Activated CD4-positive, alpha-beta T cell treated with anti-CD3 and anti-CD28 coated beads, Interleukin-2, amount 10 ng/mL, durations not matched to agents 24 days and 14 days (primary cell): Measurements from ENCODE around the gene C16orf96. TPM values are rescaled to one million over a fixed set of nuclear protein-coding genes. Genes with fewer than 3 reads are reported as not detected.

Source experiments
- DNase-seq: peaks from one replicate; pipeline ENCODE4 v3.0.0; 2022
- H3K27ac Mint-ChIP-seq: one replicate; pipeline ENCODE4 v1.8.0; 2022; ENCODE audit warnings: mild to moderate bottlenecking, mixed read lengths
- H3K27me3 Mint-ChIP-seq: one replicate; pipeline ENCODE4 v1.8.0; 2022; ENCODE audit warnings: mixed read lengths
- H3K36me3 Mint-ChIP-seq: one replicate; pipeline ENCODE4 v1.8.0; 2022; ENCODE audit warnings: low read depth, mild to moderate bottlenecking, mixed read lengths
- H3K4me1 Mint-ChIP-seq: one replicate; pipeline ENCODE4 v1.8.0; 2021; ENCODE audit warnings: mixed read lengths
- H3K4me3 Mint-ChIP-seq: one replicate; pipeline ENCODE4 v1.8.0; 2022; ENCODE audit warnings: mild to moderate bottlenecking, moderate library complexity, mixed read lengths
- H3K9me3 Mint-ChIP-seq: one replicate; pipeline ENCODE4 v1.8.0; 2021; ENCODE audit warnings: mixed read lengths
- intact Hi-C: fragments of 100-400 bp; cut with micrococcal nuclease; formaldehyde crosslinking; loops from one replicate; pipeline ENCODE4 v1.15.1; 2023
- total RNA-seq: library from RNA; stranded (reverse); gene quantifications from 2 replicates; pipeline ENCODE4 v1.2.3, GENCODE V29; 2022

C16orf96 gene
- total RNA-seq, 1 donor from 2014 or later, result not detected

DNA sequence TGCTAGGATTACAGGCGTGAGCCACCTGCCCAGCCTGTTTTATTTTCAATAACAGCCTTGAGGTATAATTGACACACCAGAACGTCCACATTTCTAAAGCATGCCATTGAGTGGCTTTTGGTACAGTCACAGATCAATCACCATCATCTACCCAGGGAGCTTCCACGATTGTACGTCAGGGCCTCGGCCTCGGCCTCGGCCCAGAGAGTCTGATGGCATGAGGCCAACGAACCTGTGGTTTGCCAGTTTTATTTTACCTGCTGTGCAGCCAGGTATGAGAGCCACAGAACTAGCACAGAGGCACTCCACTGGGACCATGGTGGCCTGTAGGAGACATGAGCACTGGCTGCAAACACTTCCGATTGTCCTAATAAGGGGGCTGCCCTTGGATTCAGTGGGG is 50.2 kb downstream of the C16orf96 start:
- no peak for DNase-seq
- intact Hi-C loops, result no loop called here
- Mint-ChIP-seq H3K27ac (no peak overlapping the region), H3K4me1 (no peaks in the 10 kb centered on the region), H3K9me3 (no peaks in the 10 kb centered on the region), H3K27me3 (peaks cover 2% of the 10 kb centered on the region), H3K36me3 (no peaks in the 10 kb centered on the region), H3K4me3 (no peak overlapping the region)

DNA sequence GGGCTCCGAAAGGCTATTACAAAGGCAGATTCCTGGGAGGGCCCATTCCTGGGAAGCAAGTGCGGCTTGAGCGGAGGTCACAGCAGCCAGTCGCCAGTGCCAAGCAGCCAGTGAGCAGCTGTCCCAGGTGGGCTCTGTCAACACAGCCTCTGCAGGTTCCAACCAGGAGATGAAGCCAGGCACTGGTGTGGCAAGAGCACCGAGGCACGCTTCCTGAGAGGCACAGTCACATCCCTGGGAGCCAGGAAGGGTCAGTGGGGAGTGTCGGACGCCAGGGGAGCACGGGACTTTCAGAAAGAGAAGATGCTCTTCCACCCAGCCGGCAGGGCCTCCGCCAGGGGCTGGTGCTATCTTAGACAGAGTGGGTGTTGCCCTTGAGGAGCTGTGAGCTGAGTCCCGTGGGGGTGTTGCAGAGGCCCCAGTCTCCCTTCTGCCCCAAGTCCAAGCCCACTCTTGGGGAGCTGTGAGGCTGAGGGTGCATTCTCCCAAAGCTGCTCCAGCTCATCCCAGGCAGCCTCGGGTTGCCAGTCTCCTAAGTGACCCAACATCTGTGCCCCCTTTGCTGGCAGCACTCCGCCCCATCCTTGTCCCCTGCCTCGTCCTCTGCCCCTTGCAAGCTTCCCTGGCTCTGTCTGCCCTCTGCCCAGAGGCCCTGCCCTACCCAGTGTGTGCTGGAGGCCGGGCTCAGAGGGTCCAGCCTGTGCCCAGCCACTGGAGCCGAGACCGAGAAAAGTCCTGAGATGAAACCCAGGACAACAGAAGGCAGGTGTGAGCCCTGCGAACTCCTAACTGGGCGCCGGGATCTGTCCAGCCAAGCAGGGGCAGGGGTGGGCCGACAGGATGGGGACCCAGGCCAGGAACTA is 51.9 kb downstream of the C16orf96 start:
- Mint-ChIP-seq H3K27me3 (no peaks in the 10 kb centered on the region), H3K4me3 (no peak overlapping the region), H3K27ac (no peak overlapping the region), H3K36me3 (no peaks in the 10 kb centered on the region), H3K9me3 (no peaks in the 10 kb centered on the region), H3K4me1 (no peaks in the 10 kb centered on the region)
- no peak for DNase-seq
- intact Hi-C loops, result no loop called here

DNA sequence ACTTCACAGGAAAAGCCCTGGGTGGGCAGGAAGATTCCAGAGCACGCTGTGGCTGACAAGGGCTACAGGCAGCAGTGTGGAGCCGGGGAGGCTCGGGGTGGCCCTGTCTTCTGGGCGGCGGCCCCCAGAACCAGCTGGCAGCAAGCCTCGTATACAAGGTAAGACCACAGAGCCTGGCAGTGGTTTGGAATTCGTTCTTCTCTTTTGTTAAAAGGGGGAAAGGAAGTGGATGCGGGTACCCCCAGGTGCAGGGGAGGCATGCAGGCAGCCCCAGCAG is 52.5 kb downstream of the C16orf96 start:
- Mint-ChIP-seq H3K9me3 (no peaks in the 10 kb centered on the region), H3K4me1 (no peaks in the 10 kb centered on the region), H3K27me3 (no peaks in the 10 kb centered on the region), H3K27ac (no peak overlapping the region), H3K36me3 (no peaks in the 10 kb centered on the region), H3K4me3 (no peak overlapping the region)
- DNase-seq, result no peak
- intact Hi-C loops, result no loop called here

DNA sequence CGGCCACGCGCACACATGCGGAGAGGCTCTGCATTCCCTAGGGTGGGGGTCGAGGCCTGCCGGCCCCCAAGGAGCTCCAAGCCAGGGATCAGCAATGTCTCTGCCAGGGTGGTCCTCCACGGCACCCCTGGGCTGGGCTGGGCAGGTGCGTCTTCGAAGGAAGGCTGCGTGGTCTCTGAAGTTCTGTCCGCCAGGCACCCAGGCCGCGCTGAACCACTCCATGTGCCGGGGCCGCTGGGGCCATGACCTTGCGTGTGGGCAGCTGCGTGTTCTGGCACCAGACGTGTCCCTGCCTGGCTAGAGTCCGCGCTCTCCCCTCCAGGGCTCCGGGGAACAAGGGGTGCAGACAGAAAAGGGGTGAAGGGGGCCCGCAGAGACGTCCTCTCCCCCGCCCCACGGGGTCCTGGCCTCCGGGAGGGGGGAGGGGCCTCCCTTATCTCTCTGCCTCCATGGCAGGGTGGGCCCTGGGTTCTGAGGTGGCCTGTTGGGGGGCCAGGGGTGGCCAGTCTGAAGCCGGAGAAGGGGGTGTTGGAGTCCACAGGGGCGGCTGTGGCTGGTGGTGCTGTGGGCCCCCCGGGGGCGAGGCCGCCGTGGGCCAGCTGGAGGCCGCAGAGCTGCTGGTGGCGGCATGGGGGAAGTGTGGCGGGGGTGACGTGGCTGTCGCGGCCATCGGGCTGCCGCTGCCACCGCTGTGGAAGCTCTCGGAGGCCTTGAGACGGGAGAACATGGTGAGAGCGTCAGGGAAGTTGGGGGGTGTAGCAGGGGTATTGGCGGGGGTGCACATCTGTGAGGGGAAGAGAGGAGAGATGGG is 53.3 kb downstream of the C16orf96 start:
- DNase-seq, result no peak
- Mint-ChIP-seq H3K4me1 (no peaks in the 10 kb centered on the region), H3K27ac (no peak overlapping the region), H3K9me3 (no peaks in the 10 kb centered on the region), H3K4me3 (no peak overlapping the region), H3K27me3 (no peaks in the 10 kb centered on the region), H3K36me3 (no peaks in the 10 kb centered on the region)
- intact Hi-C loops, result loop anchor here (5.0 to 10.0 kb wide), 2 partner anchors 182 to 485 kb away; partner anchors contain the start of genes DNAJA3 and EEF2KMT

DNA sequence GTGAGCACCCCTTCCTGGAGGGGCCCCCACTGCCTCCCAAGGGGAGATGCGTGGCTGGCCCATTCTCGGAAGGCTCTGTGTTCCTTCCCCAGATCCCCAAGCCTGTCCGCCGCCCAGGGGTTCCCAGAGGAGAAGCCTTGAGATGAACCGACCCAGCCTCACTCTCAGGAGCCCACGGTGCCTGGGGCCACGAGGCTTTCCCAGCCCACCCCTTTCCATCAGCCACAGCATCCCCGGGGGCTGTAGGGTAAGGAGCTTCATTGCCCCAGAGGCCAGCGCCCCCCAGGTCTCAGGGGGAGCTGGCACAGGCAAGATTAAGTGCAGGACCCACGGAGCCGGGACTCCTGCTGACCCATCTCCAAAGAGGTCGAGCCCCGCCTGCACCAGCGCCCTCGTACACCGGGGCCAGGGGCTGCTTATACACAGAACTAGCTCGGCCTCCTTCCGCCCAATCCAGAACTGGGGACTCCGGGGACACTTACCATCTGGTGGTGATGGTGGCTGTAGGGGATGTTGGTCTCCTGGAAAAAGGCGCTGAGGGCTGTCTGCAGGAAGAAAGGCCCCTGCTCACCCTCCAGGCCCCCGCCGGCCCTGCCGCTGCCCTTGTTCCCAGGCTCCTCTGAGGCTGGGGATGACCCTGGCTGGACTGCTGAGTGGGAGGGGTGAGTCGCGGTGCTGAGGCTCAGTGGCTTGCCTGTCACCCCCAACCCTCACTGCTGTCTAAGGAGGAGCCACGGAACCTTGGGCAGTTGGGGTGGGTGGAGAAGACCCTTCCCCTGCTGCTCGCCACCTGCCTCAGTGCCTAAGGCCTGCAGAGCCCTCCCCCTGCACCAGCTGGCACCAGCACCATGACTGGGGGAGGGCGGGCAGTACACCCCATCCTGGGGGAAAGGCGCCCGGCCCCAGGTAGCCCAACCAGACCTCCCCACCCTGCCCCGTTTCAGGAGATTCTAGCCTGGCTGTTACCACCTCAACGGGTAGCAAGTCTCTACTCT is 54.2 kb downstream of the C16orf96 start:
- Mint-ChIP-seq H3K27ac (no peak overlapping the region), H3K27me3 (no peaks in the 10 kb centered on the region), H3K4me1 (no peaks in the 10 kb centered on the region), H3K36me3 (peaks cover 1% of the 10 kb centered on the region), H3K4me3 (no peak overlapping the region), H3K9me3 (no peaks in the 10 kb centered on the region)
- DNase-seq, result no peak
- intact Hi-C loops, result loop anchor here (5.0 to 10.0 kb wide), 2 partner anchors 183 to 484 kb away; partner anchors contain the start of genes DNAJA3 and EEF2KMT

DNA sequence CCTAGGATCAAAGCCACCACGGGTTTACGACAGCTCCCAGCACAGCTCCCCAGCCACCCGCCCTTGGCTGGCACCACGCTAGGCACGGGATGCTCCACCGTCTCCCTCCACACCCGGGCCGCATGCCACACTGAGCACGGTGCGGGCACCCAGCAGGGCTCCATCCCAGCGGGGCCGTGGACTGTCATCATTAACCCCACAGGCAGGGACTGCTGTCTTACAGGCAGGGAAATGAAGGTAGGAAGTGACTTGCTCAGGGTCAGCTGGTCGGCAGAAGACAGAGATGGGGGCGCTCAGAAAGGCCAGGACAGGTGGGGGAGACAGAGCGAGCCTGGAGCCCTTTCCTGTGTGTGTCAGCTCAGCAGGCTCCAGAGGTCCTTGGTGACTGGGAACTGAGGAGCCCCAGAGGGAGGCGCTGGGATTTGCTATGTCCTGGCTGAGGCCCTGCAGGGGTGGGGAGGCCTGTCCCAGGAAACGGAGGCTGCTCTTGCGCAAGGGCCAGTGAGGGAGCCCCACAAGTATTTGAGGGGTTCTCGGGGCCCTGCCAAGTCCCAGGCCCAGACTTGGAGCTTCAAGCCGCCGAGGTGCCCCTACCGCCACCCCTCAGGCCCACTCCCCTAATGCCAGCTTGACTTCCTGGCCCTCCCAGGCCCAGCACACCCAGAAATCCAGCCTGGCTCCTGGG is 55.3 kb downstream of the C16orf96 start:
- Mint-ChIP-seq H3K36me3 (peaks cover 3% of the 10 kb centered on the region), H3K4me1 (peaks cover 7% of the 10 kb centered on the region), H3K4me3 (no peak overlapping the region), H3K27me3 (no peaks in the 10 kb centered on the region), H3K9me3 (no peaks in the 10 kb centered on the region), H3K27ac (no peak overlapping the region)
- DNase-seq, result no peak
- intact Hi-C loops, result loop anchor here (5.0 to 10.0 kb wide), 2 partner anchors 184 to 483 kb away; partner anchors contain the start of genes DNAJA3 and EEF2KMT

DNA sequence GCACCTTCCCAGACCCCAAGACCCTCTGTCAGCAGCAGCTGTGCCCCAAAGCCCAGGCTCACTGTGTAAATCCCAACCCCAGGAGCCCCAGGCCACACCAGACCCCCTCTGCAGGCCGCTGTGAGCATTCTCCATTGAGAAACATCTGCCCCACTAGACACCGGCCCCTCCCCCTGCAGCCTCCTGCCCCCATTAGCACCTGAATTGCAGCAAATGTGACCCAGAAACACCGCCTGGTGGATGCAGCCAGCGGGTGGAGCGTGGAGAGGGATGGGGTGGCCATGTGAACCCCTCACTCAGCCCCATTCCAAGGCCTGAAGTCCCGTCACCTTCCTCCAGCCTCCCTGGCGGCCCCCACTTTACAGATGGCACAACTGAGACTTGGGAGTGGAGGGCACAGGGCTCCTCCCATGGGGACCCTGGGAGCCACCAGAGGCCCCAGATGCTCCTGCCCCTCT is 56.4 kb downstream of the C16orf96 start:
- Mint-ChIP-seq H3K36me3 (peaks cover 3% of the 10 kb centered on the region), H3K27me3 (no peaks in the 10 kb centered on the region), H3K4me1 (peaks cover 7% of the 10 kb centered on the region), H3K27ac (no peak overlapping the region), H3K9me3 (no peaks in the 10 kb centered on the region), H3K4me3 (no peak overlapping the region)
- intact Hi-C loops, result loop anchor here (5.0 to 10.0 kb wide), 2 partner anchors 185 to 482 kb away; partner anchors contain the start of genes DNAJA3 and EEF2KMT
- DNase-seq, result no peak

DNA sequence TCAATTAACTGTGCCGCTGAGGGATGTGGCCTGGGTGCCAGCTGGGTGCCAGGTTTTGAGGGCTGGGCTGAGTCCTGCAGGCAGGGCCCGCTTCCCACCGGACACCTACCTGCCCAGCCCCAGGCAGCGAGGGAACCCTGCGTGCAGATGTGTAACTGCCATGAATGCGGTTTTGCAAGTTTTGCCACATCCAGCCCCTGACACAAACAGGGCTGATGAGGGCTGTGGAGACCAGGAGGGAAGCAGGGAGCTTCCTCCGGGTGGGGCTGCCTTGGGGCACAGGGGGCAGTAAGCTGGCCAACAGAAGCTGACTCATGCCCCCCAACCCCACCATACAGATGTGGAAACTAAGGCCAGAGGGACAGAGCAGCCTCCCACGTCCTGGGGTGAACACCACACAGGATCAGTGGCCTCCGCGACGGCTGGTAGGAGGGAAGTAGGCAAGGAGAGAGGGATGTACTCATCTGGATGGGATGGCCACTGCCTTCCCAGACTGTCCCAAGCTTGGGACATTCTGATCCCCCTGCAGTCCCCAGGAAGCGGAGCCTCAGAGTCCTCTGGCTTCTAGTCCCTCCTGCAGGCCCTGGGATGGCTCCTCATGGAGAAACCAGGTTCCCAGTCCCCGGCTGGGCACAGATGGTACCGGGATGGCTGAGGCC is 57.0 kb downstream of the C16orf96 start:
- DNase-seq, result no peak
- Mint-ChIP-seq H3K36me3 (peaks cover 3% of the 10 kb centered on the region), H3K9me3 (no peaks in the 10 kb centered on the region), H3K27ac (no peak overlapping the region), H3K4me3 (peak overlapping the region; percentile 72), H3K27me3 (no peaks in the 10 kb centered on the region), H3K4me1 (peaks cover 10% of the 10 kb centered on the region)
- intact Hi-C loops, result loop anchor here (5.0 to 10.0 kb wide), 2 partner anchors 186 to 482 kb away; partner anchors contain the start of genes DNAJA3 and EEF2KMT

DNA sequence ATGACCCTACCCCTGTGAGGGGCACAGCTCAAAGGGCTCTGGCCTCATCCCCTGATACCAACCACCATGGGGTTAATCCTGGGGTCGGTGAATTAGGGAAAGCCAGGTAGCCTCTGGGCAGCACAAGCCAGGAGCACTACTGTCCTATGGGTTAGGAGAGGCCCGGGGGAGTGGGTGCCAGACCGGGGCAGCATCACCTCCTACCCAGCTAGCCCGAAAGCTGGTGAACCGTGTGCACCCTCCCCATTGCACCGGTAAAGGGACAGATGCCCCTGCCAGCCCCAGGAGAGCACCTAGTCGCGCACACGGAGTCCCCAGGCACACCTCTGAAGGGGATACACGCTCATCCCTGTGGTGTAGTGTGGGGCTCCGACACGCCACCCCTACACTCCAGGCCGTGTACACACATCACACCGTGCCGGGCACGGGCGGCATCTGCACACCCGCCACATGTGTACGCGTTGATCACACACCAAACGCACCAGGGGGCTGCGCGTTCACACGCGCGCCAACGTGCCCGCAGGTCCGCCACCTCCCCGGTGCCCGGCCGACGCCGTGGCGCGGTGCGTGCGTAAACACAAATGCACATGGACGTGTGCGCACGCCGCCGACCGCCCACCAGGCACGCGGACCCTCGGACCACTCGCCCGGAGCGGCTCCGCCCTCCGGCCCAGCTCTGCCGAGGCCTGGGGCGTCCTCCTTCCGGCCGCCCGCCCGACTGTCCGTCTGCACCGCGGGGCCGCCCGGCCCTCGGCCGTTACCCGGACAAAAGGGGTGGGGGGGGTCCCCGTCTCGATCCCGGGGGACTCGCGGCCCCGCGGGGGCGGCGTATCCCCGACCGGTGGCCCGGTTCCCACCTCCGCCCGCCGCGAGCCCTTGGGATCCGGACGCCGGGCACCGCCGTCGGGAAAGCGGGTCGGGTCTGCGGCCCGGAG is 57.8 kb downstream of the C16orf96 start:
- peaks cover 3% of the 10 kb centered on the region for H3K36me3 Mint-ChIP-seq
- H3K27me3 Mint-ChIP-seq, result no peaks in the 10 kb centered on the region
- peak; percentile 80 for DNase-seq
- no peaks in the 10 kb centered on the region for H3K9me3 Mint-ChIP-seq
- H3K27ac Mint-ChIP-seq, result peak overlapping the region; percentile 72
- H3K4me3 Mint-ChIP-seq, result peak overlapping the region; percentile 72
- peaks cover 12% of the 10 kb centered on the region for H3K4me1 Mint-ChIP-seq
- intact Hi-C loops, result loop anchor here (5.0 to 10.0 kb wide), 2 partner anchors 187 to 481 kb away; partner anchors contain the start of genes DNAJA3 and EEF2KMT

DNA sequence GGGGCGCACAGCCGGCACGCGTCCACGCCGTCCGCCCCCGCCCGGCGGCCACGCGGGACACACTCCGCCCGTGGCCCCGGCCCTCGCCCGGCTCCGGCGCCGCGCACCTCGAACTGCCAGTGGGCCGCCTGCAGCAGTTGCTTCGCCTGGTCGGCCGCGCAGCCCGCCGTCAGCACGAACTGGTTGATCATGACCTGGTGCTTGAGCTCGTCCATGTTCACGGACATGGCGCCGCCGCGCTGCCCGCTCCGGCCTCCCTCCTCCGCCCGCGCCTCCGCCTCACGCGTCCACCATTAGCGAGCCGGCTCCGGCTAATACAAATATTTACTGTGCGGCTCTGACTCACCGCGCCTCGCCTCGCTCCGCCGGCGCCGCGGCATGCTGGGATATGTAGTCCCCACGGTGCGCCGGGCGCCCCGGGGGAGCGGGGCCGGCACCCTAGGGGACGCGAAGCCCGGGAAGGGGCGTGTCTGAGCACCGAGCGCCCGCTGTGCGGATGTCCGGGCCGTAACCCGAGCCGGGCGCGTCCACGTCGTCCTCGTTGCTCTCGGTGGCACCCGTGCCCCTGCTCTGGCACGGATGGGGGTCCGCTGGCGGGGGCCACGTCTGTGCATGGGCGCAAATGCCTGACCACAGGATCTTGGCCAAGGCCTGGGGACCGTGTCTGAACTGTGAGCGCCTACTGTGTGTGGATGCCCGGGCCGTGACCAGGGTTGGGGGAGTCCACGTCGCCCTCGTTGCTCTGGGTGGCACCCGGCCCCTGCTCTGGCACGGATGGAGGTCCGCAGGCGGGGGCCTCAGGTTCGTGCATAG is 58.6 kb downstream of the C16orf96 start, which contains the start of gene UBALD1:
TSS of gene UBALD1 (minus strand) at position 318 of the 813 bp plus-strand sequence. CDS start at position 227, 91 bp downstream.
- H3K4me3 Mint-ChIP-seq, result peak within 1 kb of the TSS; percentile 84
- DNase-seq, result peak; percentile 95
- peak within 1 kb of the TSS; percentile 94 for H3K27ac Mint-ChIP-seq
- intact Hi-C loops, result loop anchor here (5.0 to 10.0 kb wide), 3 partner anchors 77 to 480 kb away; partner anchors contain the start of genes CDIP1, DNAJA3 and EEF2KMT
- no peaks in the 10 kb centered on the region for H3K9me3 Mint-ChIP-seq
- no peaks in the 10 kb centered on the region for H3K27me3 Mint-ChIP-seq
- H3K36me3 Mint-ChIP-seq, result peaks cover 3% of the 10 kb centered on the region
- H3K4me1 Mint-ChIP-seq, result peaks cover 12% of the 10 kb centered on the region
